Activated CD8-positive, alpha-beta T cell treated with anti-CD3 and anti-CD28 coated beads for 36 hours (primary cell): Measurements from ENCODE around the gene SENP1. TPM values are rescaled to one million over a fixed set of nuclear protein-coding genes. Genes with fewer than 3 reads are reported as not detected.

ENCODE experiments used
- ATAC-seq: fragments of 200-7000 bp; cut with Tn5 transposase; one replicate; pipeline ENCODE4 v1.10.0; 2021; ENCODE audit warnings: mild to moderate bottlenecking, moderate library complexity
- CTCF ChIA-PET: fragments of 350-600 bp; sonication (Branson Sonifier 250); formaldehyde crosslinking; loops from one replicate; lab custom pipeline; 2021; ENCODE audit warnings: antibody characterized with exemption; lab: Charles Lee
- POLR2A ChIA-PET: fragments of 350-600 bp; sonication (Branson Sonifier 250); formaldehyde crosslinking; loops from one replicate; lab custom pipeline; 2021; ENCODE audit warnings: antibody characterized with exemption; lab: Charles Lee
- DNase-seq: peaks from one replicate; pipeline ENCODE4 v3.0.0-alpha.2; 2020
- H3K27ac Mint-ChIP-seq: one replicate; pipeline ENCODE4 v1.8.0; 2021; ENCODE audit warnings: mild to moderate bottlenecking, mixed read lengths
- H3K27me3 Mint-ChIP-seq: one replicate; pipeline ENCODE4 v1.8.0; 2021; ENCODE audit warnings: mixed read lengths
- H3K36me3 Mint-ChIP-seq: one replicate; pipeline ENCODE4 v1.8.0; 2021; ENCODE audit warnings: low read depth, mixed read lengths
- H3K4me1 Mint-ChIP-seq: one replicate; pipeline ENCODE4 v1.8.0; 2021; ENCODE audit warnings: low read depth, mixed read lengths
- H3K4me3 Mint-ChIP-seq: one replicate; pipeline ENCODE4 v1.8.0; 2021; ENCODE audit warnings: mild to moderate bottlenecking, moderate library complexity, mixed read lengths
- H3K9me3 Mint-ChIP-seq: one replicate; pipeline ENCODE4 v1.8.0; 2021; ENCODE audit warnings: mixed read lengths
- intact Hi-C: fragments of 100-400 bp; cut with micrococcal nuclease; formaldehyde crosslinking; loops from one replicate; pipeline ENCODE4 v1.10.0; 2022
- total RNA-seq, 2 experiments: library from RNA; stranded (reverse); gene quantifications; one replicate each; pipeline ENCODE4 v1.2.3, GENCODE V29; 2021
- TF ChIP-seq, protein P1 (sequence below): fragments of 200-600 bp; IDR thresholded peaks from one replicate; pipeline ENCODE4 v1.8.0; 2022; ENCODE audit warnings: antibody characterized with exemption, mild to moderate bottlenecking

Gene SENP1
- total RNA-seq, 2 experiments from 2014 or later: 39.8 to 40.2 TPM

DNA sequence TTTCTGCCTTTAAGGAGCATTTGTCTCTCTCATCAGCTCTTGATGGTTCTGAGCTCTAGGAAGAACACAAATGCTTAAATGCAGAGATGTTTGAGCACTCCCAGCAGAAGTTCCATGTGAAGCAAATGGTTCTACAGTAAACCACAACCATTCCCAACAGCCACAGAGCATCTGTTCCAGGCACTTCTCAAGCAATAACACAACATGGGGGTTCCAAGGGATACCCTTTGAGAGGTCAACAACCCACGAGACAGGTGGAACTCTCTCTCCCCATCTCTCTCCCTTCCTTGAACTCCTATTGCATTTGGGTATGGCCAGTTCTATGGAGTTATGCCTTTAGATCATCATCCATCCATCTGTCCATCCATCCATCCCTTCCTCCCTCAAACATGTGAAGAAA, 96.4 kb downstream of the SENP1 start:
- Mint-ChIP-seq H3K36me3 (no peaks in the 10 kb centered on the region), H3K4me1 (no peaks in the 10 kb centered on the region), H3K4me3 (no peak overlapping the region), H3K9me3 (no peaks in the 10 kb centered on the region), H3K27me3 (peaks cover 46% of the 10 kb centered on the region), H3K27ac (no peak overlapping the region)
- ATAC-seq: no peak
- intact Hi-C loops: no loop called here
- ChIA-PET CTCF (interaction anchor here (1.0 kb wide), 1 partner anchor 12 kb away, joined by 3 read pairs; no protein-coding TSS in a partner anchor), POLR2A (no interaction called here)
- no peak for DNase-seq
- TF ChIP-seq, protein P1, sequence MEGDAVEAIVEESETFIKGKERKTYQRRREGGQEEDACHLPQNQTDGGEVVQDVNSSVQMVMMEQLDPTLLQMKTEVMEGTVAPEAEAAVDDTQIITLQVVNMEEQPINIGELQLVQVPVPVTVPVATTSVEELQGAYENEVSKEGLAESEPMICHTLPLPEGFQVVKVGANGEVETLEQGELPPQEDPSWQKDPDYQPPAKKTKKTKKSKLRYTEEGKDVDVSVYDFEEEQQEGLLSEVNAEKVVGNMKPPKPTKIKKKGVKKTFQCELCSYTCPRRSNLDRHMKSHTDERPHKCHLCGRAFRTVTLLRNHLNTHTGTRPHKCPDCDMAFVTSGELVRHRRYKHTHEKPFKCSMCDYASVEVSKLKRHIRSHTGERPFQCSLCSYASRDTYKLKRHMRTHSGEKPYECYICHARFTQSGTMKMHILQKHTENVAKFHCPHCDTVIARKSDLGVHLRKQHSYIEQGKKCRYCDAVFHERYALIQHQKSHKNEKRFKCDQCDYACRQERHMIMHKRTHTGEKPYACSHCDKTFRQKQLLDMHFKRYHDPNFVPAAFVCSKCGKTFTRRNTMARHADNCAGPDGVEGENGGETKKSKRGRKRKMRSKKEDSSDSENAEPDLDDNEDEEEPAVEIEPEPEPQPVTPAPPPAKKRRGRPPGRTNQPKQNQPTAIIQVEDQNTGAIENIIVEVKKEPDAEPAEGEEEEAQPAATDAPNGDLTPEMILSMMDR: no peak

- Mint-ChIP-seq H3K27ac (no peak overlapping the region), H3K9me3 (no peaks in the 10 kb centered on the region), H3K36me3 (no peaks in the 10 kb centered on the region), H3K4me1 (peaks cover 2% of the 10 kb centered on the region), H3K27me3 (peaks cover 49% of the 10 kb centered on the region), H3K4me3 (no peak overlapping the region)
- POLR2A ChIA-PET: no interaction called here
- intact Hi-C loops: no loop called here
- ATAC-seq: no peak
- CTCF ChIA-PET: interaction anchor here (1.0 kb wide), 1 partner anchor 12 kb away, joined by 3 read pairs; no protein-coding TSS in a partner anchor
- DNase-seq: no peak
- TF ChIP-seq, protein P1: no peak
These were observed 96.9 kb downstream of the SENP1 start for GRCh38 chr12:48008950-48009349.

- TF ChIP-seq, protein P1: no peak
- POLR2A ChIA-PET: no interaction called here
- DNase-seq: no peak
- Mint-ChIP-seq H3K36me3 (no peaks in the 10 kb centered on the region), H3K4me3 (no peak overlapping the region), H3K9me3 (no peaks in the 10 kb centered on the region), H3K27ac (no peak overlapping the region), H3K27me3 (peaks cover 52% of the 10 kb centered on the region), H3K4me1 (peaks cover 8% of the 10 kb centered on the region)
- ATAC-seq: no peak
- CTCF ChIA-PET: interaction anchor here (0.9 kb wide), 1 partner anchor 45 kb away, joined by 3 read pairs; no protein-coding TSS in a partner anchor
- intact Hi-C loops: no loop called here
These were observed 97.5 kb downstream of the SENP1 start for GRCh38 chr12:48008349-48008748.

DNA sequence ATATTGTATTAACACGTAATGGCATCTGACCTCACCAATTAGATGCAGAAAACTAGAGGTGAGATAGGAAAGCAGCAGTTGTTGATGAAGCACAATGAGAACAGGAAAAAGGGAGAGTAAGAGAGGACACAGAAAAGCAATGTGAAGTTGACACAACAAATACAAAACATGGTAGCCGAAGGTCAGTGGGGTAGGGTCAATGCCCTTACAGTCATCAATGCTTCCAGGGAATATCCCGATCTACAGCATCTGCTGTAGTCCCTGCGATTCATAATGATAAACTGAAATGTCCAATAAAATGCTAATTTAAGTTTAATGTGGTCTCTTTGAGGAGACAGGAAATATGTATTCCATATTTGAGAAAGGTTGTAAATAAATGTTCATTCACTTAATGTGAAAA, 98.7 kb downstream of the SENP1 start:
- ATAC-seq: no peak
- DNase-seq: no peak
- intact Hi-C loops: no loop called here
- Mint-ChIP-seq H3K9me3 (no peaks in the 10 kb centered on the region), H3K36me3 (no peaks in the 10 kb centered on the region), H3K4me3 (no peak overlapping the region), H3K4me1 (peaks cover 18% of the 10 kb centered on the region), H3K27ac (no peak overlapping the region), H3K27me3 (peaks cover 63% of the 10 kb centered on the region)
- ChIA-PET CTCF (interaction anchor here (1.0 kb wide), 1 partner anchor 75 kb away, joined by 3 read pairs; no protein-coding TSS in a partner anchor), POLR2A (no interaction called here)
- TF ChIP-seq, protein P1: no peak

GRCh38 chr12:48005750-48006021, 100.2 kb downstream of the SENP1 start:
- TF ChIP-seq, protein P1: no peak
- Mint-ChIP-seq H3K9me3 (no peaks in the 10 kb centered on the region), H3K27ac (no peak overlapping the region), H3K4me1 (peaks cover 30% of the 10 kb centered on the region), H3K36me3 (no peaks in the 10 kb centered on the region), H3K4me3 (no peak overlapping the region), H3K27me3 (peaks cover 75% of the 10 kb centered on the region)
- no peak for ATAC-seq
- intact Hi-C loops: no loop called here
- ChIA-PET POLR2A (interaction anchor here (0.6 kb wide), 1 partner anchor 991 kb away, joined by 3 read pairs; no protein-coding TSS in a partner anchor), CTCF (interaction anchor here (1.0 to 1.8 kb wide), 2 partner anchors 15 to 159 kb away, joined by 3 to 5 read pairs; no protein-coding TSS in a partner anchor)
- no peak for DNase-seq
